ENCODE data around the gene RBPJ. TPM values are rescaled to one million over a fixed set of nuclear protein-coding genes. Genes with fewer than 3 reads are reported as not detected.

RBPJ gene
- polyA plus RNA-seq, 3 donors, result 75.3 to 177 (median 128) TPM

GRCh38 chr4:26451597-26451996, 130.8 kb downstream of the RBPJ start:
- Histone ChIP-seq H3K4me2 (replicated peaks; ENCODE audit: extremely low read depth, low read length, poor library complexity, severe bottlenecking) (no peak overlapping the region), H3K9ac (ENCODE audit: insufficient read depth, low read length, poor library complexity, severe bottlenecking) (no peak overlapping the region), H4K20me1 (ENCODE audit: insufficient read depth, low read length) (no peaks in the 10 kb centered on the region), H2AFZ (ENCODE audit: insufficient read depth, low read depth, low read length, poor library complexity, severe bottlenecking) (no peak overlapping the region), H3K27me3 (ENCODE audit: control insufficient read depth in 2 of 2, insufficient read depth in 2 of 2, low read length in 2 of 2) (no peaks in the 10 kb centered on the region), H3K79me2 (ENCODE audit: insufficient read depth, low read length) (no peaks in the 10 kb centered on the region), H3K27ac (ENCODE audit: low read depth in 1 of 2, low read length in 2 of 2) (no peak overlapping the region), H3K9me3 (replicated peaks in 1 of 2; ENCODE audit: control insufficient read depth in 1 of 2, insufficient read depth in 1 of 2, low read length in 2 of 2) (no peaks in the 10 kb centered on the region), H3K4me3 (replicated peaks in 1 of 3; ENCODE audit: low read depth in 2 of 3, low read length in 3 of 3) (no peak overlapping the region), H3K36me3 (replicated peaks in 1 of 2; ENCODE audit: control insufficient read depth in 1 of 2, insufficient read depth in 2 of 2, low read length in 2 of 2) (no peaks in the 10 kb centered on the region), H3K4me1 (ENCODE audit: control insufficient read depth in 1 of 2, insufficient read depth in 2 of 2, low read length in 2 of 2) (no peaks in the 10 kb centered on the region)
- Mint-ChIP-seq H3K4me3 (no peak overlapping the region), H3K4me1 (no peaks in the 10 kb centered on the region), H3K27ac (no peak overlapping the region), H3K27me3 (ENCODE audit: low read depth in 3 of 3) (peaks cover 4 to 6% (median 6%) of the 10 kb centered on the region in 3 donors), H3K36me3 (no peaks in the 10 kb centered on the region), H3K9me3 (peaks cover 0 to 7% (median 3%) of the 10 kb centered on the region in 7 donors)
- intact Hi-C loops (cut with micrococcal nuclease), result loop anchor here (10.0 kb wide), 1 partner anchor 563 kb away; no protein-coding TSS in a partner anchor
- DNase-seq, result no peak
- no peak for TF ChIP-seq CTCF (IDR thresholded peaks at IDR 0.05)
- no CpG with 5 or more reads among the region's 3 CpGs for WGBS (ENCODE audit: insufficient coverage)

- no peak overlapping the region for H3K4me3 ChIP-seq (replicated peaks in 1 of 3; ENCODE audit: low read depth in 2 of 3, low read length in 3 of 3)
- intact Hi-C loops (cut with micrococcal nuclease), result loop anchor here (10.0 kb wide), 1 partner anchor 562 kb away; no protein-coding TSS in a partner anchor
- Mint-ChIP-seq H3K36me3 (no peaks in the 10 kb centered on the region), H3K4me3 (no peak overlapping the region), H3K27ac (peak overlapping the region in 2 of 7 donors; percentile 41 to 65), H3K9me3 (peaks cover 0 to 7% (median 2%) of the 10 kb centered on the region in 7 donors), H3K4me1 (peaks cover under 1% of the 10 kb centered on the region), H3K27me3 (ENCODE audit: low read depth in 3 of 3) (peaks cover 3 to 4% (median 4%) of the 10 kb centered on the region in 3 donors)
- no peaks in the 10 kb centered on the region for H3K36me3 ChIP-seq (replicated peaks in 1 of 2; ENCODE audit: control insufficient read depth in 1 of 2, insufficient read depth in 2 of 2, low read length in 2 of 2)
- H3K79me2 ChIP-seq (ENCODE audit: insufficient read depth, low read length), result no peaks in the 10 kb centered on the region
- no peak overlapping the region for H3K9ac ChIP-seq (ENCODE audit: insufficient read depth, low read length, poor library complexity, severe bottlenecking)
- no peak for TF ChIP-seq CTCF (IDR thresholded peaks at IDR 0.05)
- H3K27me3 ChIP-seq (ENCODE audit: control insufficient read depth in 2 of 2, insufficient read depth in 2 of 2, low read length in 2 of 2), result no peaks in the 10 kb centered on the region
- H4K20me1 ChIP-seq (ENCODE audit: insufficient read depth, low read length), result no peaks in the 10 kb centered on the region
- no peak for DNase-seq
- no peak overlapping the region for H3K4me2 ChIP-seq (replicated peaks; ENCODE audit: extremely low read depth, low read length, poor library complexity, severe bottlenecking)
- H3K4me1 ChIP-seq (ENCODE audit: control insufficient read depth in 1 of 2, insufficient read depth in 2 of 2, low read length in 2 of 2), result no peaks in the 10 kb centered on the region
- 92% methylated on average over 9 of the region's 15 CpGs for WGBS (ENCODE audit: insufficient coverage)
- no peaks in the 10 kb centered on the region for H3K9me3 ChIP-seq (replicated peaks in 1 of 2; ENCODE audit: control insufficient read depth in 1 of 2, insufficient read depth in 1 of 2, low read length in 2 of 2)
- H2AFZ ChIP-seq (ENCODE audit: insufficient read depth, low read depth, low read length, poor library complexity, severe bottlenecking), result no peak overlapping the region
- no peak overlapping the region for H3K27ac ChIP-seq (ENCODE audit: low read depth in 1 of 2, low read length in 2 of 2)
Measured at GRCh38 chr4:26452565-26453531, 132.0 kb downstream of the RBPJ start.
